Fibroblast of lung (primary cell): ENCODE data around the gene ATPAF2. TPM values are rescaled to one million over a fixed set of nuclear protein-coding genes. Genes with fewer than 3 reads are reported as not detected.

Experiments used
- DNase-seq, 2 donors: peaks; one replicate each; pipeline versions ENCODE4 v3.0.0 to v3.0.0-alpha.2; 2010; ENCODE audit warnings: low read depth in 2 of 2
- H2AFZ ChIP-seq: 2 replicates; pipeline ENCODE4 v1.5.1; 2012; ENCODE audit warnings: low read length, control low read depth, inconsistent platforms
- H3K27ac ChIP-seq: 2 replicates; pipeline ENCODE4 v1.5.1; 2011; ENCODE audit warnings: low read length, control low read depth; ENCODE audit not compliant: insufficient read depth
- H3K27me3 ChIP-seq: 2 replicates; pipeline ENCODE4 v1.5.1; 2011; ENCODE audit warnings: mild to moderate bottlenecking, low read length; ENCODE audit not compliant: control insufficient read depth, insufficient read depth
- H3K36me3 ChIP-seq: 2 replicates; pipeline ENCODE4 v1.5.1; 2011; ENCODE audit warnings: low read length; ENCODE audit not compliant: control insufficient read depth, insufficient read depth
- H3K4me1 ChIP-seq: 2 replicates; pipeline ENCODE4 v1.5.1; 2011; ENCODE audit warnings: low read length; ENCODE audit not compliant: control insufficient read depth, insufficient read depth; ENCODE audit errors: extremely low read depth
- H3K4me2 ChIP-seq: 2 replicates; pipeline ENCODE4 v1.5.1; 2011; ENCODE audit warnings: low read length, control low read depth; ENCODE audit not compliant: insufficient read depth; ENCODE audit errors: extremely low read depth
- H3K4me3 ChIP-seq, 4 experiments: fragments of 200-600 bp in 1 of 4; sonication (generic) in 1 of 4; replicated peaks in 1 of 4; 2 replicates each; pipeline ENCODE4 v1.5.1; 2011 to 2016; ENCODE audit warnings: low read length in 4 of 4, low read depth in 3 of 4, mild to moderate bottlenecking in 3 of 4, control low read depth in 2 of 4, inconsistent platforms in 1 of 4, mixed read lengths in 1 of 4; ENCODE audit not compliant: insufficient read depth in 1 of 4; ENCODE audit errors: control extremely low read depth in 1 of 4
- H3K79me2 ChIP-seq: 2 replicates; pipeline ENCODE4 v1.5.1; 2012; ENCODE audit warnings: mild to moderate bottlenecking, low read length, inconsistent platforms; ENCODE audit not compliant: control insufficient read depth, insufficient read depth
- H3K9ac ChIP-seq: 2 replicates; pipeline ENCODE4 v1.5.1; 2011; ENCODE audit warnings: mild to moderate bottlenecking, low read length, control low read depth; ENCODE audit not compliant: insufficient read depth
- H3K9me3 ChIP-seq: 2 replicates; pipeline ENCODE4 v1.5.1; 2012; ENCODE audit warnings: low read depth, low read length; ENCODE audit not compliant: control insufficient read depth, insufficient read depth
- H4K20me1 ChIP-seq: 2 replicates; pipeline ENCODE4 v1.5.1; 2011; ENCODE audit warnings: low read length; ENCODE audit not compliant: control insufficient read depth, insufficient read depth; ENCODE audit errors: extremely low read depth
- EZH2 ChIP-seq: IDR thresholded peaks from 2 replicates; pipeline ENCODE4 v1.5.1; 2012; ENCODE audit warnings: low read length, control low read depth, mild to moderate bottlenecking; ENCODE audit errors: missing control alignments
- polyA plus RNA-seq, 2 donors: library from polyadenylated mRNA; depleted of rRNA in 1 of 2; stranded (reverse) in 1 of 2; unstranded in 1 of 2; fragments of >200 nt; gene quantifications; 2 replicates each; pipeline ENCODE4 v1.2.1, GENCODE V29; 2011 to 2012; ENCODE audit warnings: missing spikeins in 1 of 2
- total RNA-seq: library from RNA; depleted of rRNA; stranded (reverse); fragments of >200 nt; gene quantifications from 2 replicates; pipeline ENCODE4 v1.2.1, GENCODE V29; 2014
- TF ChIP-seq, protein P1 (sequence below), 2 donors: IDR thresholded peaks in 1 of 2; conservative IDR thresholded peaks in 1 of 2; 1 replicate in 1 of 2; 2 replicates in 1 of 2; pipeline ENCODE4 v1.5.1; 2011 to 2012; ENCODE audit warnings: low read length in 2 of 2, control low read depth in 1 of 2, inconsistent platforms in 1 of 2, low read depth in 1 of 2, mild to moderate bottlenecking in 1 of 2

The ATPAF2 gene
- total and polyA plus RNA-seq, 2 donors (not counting 1 experiment from before 2014, with no cell fraction given), result 11.6 to 12.6 TPM

DNA sequence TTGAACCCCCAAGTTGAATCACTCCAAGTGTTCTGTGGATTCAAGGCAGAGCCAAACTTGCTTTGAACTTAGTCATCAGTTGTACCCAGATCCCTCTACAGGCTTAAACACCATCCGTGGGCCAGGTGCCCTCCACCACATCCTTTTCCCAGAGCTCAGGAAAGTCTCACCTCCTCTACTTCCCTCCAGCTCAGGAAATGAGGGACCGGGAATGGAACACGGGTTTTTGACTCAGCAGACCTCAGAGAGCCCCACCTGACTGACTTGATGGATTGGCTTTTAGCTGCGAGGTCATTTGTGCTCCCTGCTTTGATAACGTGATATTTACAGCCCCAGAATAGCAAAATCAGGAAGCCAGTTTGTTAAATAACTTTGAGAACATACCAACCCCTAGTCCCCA, 20.3 kb upstream of the ATPAF2 start:
- Histone ChIP-seq H4K20me1 (no peaks in the 10 kb centered on the region), H3K9ac (no peak overlapping the region), H3K4me1 (no peaks in the 10 kb centered on the region), H3K9me3 (no peaks in the 10 kb centered on the region), H3K36me3 (peaks cover 3% of the 10 kb centered on the region), H3K27me3 (no peaks in the 10 kb centered on the region), H3K4me2 (no peak overlapping the region), H3K27ac (no peak overlapping the region), H2AFZ (no peak overlapping the region), H3K79me2 (no peaks in the 10 kb centered on the region), H3K4me3 (no peak overlapping the region)
- TF ChIP-seq EZH2, result no peak
- TF ChIP-seq, protein P1, sequence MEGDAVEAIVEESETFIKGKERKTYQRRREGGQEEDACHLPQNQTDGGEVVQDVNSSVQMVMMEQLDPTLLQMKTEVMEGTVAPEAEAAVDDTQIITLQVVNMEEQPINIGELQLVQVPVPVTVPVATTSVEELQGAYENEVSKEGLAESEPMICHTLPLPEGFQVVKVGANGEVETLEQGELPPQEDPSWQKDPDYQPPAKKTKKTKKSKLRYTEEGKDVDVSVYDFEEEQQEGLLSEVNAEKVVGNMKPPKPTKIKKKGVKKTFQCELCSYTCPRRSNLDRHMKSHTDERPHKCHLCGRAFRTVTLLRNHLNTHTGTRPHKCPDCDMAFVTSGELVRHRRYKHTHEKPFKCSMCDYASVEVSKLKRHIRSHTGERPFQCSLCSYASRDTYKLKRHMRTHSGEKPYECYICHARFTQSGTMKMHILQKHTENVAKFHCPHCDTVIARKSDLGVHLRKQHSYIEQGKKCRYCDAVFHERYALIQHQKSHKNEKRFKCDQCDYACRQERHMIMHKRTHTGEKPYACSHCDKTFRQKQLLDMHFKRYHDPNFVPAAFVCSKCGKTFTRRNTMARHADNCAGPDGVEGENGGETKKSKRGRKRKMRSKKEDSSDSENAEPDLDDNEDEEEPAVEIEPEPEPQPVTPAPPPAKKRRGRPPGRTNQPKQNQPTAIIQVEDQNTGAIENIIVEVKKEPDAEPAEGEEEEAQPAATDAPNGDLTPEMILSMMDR (conservative IDR thresholded peaks at IDR 0.05 in 1 of 2, IDR thresholded peaks at IDR 0.05 in 1 of 2; ENCODE audit: low read depth in 1 of 2, low read length in 2 of 2), result no peak
- DNase-seq, result no peak

DNA sequence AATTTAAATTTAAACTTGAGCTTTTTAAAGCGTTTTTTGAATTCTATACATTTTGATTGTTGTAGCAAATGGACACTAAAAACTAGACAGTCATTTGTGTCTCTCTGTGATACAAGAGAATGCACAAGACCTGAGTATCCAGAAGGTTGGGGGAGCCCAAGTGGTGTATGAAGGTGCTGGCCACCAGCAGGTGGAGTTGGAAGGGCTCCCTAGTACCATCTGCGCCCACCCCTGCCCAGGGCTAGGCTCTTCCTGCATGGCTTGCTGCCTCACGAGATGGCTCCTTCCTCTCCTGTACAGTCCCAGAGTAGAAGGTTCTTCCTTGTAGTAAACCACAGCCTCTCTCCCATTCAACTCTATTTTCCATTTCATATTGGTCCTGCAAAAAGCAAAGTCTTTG, 17.2 kb upstream of the ATPAF2 start:
- Histone ChIP-seq H2AFZ (no peak overlapping the region), H4K20me1 (no peaks in the 10 kb centered on the region), H3K4me3 (no peak overlapping the region), H3K36me3 (peaks cover 3% of the 10 kb centered on the region), H3K27me3 (no peaks in the 10 kb centered on the region), H3K27ac (no peak overlapping the region), H3K9me3 (no peaks in the 10 kb centered on the region), H3K4me1 (no peaks in the 10 kb centered on the region), H3K79me2 (no peaks in the 10 kb centered on the region), H3K4me2 (no peak overlapping the region), H3K9ac (no peak overlapping the region)
- TF ChIP-seq, protein P1 (conservative IDR thresholded peaks at IDR 0.05 in 1 of 2, IDR thresholded peaks at IDR 0.05 in 1 of 2; ENCODE audit: low read depth in 1 of 2, low read length in 2 of 2), result no peak
- no peak for TF ChIP-seq EZH2
- DNase-seq, result no peak

DNA sequence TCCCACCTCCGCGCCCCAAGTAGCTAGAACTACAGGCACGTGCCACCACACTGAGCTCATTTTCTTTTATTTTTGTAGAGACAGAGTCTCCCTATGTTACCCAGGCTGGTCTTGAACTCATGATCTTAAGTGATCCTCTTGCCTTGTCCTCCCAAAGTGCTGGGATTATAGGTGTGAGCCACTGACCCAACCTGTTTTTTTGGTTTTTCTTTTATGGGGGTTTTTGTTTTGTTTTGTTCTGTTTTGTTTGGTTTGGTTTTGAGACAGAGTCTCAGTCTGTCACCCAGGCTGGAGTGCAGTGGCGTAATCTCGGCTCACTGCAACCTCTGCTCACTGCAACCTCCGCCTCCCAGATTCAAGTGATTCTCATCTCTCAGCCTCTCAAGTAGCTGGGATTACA, 16.6 kb upstream of the ATPAF2 start:
- H3K4me1 ChIP-seq, result no peaks in the 10 kb centered on the region
- no peaks in the 10 kb centered on the region for H3K79me2 ChIP-seq
- H3K36me3 ChIP-seq, result peaks cover 3% of the 10 kb centered on the region
- no peak overlapping the region for H2AFZ ChIP-seq
- DNase-seq, result no peak
- H3K4me3 ChIP-seq, result no peak overlapping the region
- no peak for TF ChIP-seq EZH2
- TF ChIP-seq, protein P1 (conservative IDR thresholded peaks at IDR 0.05 in 1 of 2, IDR thresholded peaks at IDR 0.05 in 1 of 2; ENCODE audit: low read depth in 1 of 2, low read length in 2 of 2), result no peak
- no peaks in the 10 kb centered on the region for H4K20me1 ChIP-seq
- no peak overlapping the region for H3K27ac ChIP-seq
- no peak overlapping the region for H3K9ac ChIP-seq
- no peak overlapping the region for H3K4me2 ChIP-seq
- no peaks in the 10 kb centered on the region for H3K27me3 ChIP-seq
- H3K9me3 ChIP-seq, result no peaks in the 10 kb centered on the region
